VCaP (cell line): ENCODE results near the gene PDGFA.

Experiments used
- H3K27ac ChIP-seq: fragments of 450-650 bp; 2 replicates; pipeline ENCODE4 v1.5.1; 2017
- CTCF ChIP-seq: fragments of 450-650 bp; conservative IDR thresholded peaks from 2 replicates; pipeline ENCODE4 v1.5.1; 2017; ENCODE audit warnings: mild to moderate bottlenecking, moderate library complexity

The PDGFA gene

GRCh38 chr7:497946-498655 is 21.5 kb downstream of the PDGFA start:
- no peak overlapping the region for H3K27ac ChIP-seq
- no peak for TF ChIP-seq CTCF

- no peak overlapping the region for H3K27ac ChIP-seq
- no peak for TF ChIP-seq CTCF
These were observed 22.3 kb downstream of the PDGFA start for GRCh38 chr7:497346-497745.

GRCh38 chr7:496528-497295 is 22.9 kb downstream of the PDGFA start:
- H3K27ac ChIP-seq = no peak overlapping the region
- TF ChIP-seq CTCF = no peak

GRCh38 chr7:495761-496321 is 23.8 kb downstream of the PDGFA start:
- no peak overlapping the region for H3K27ac ChIP-seq
- TF ChIP-seq CTCF = no peak

GRCh38 chr7:495326-495725 is 24.3 kb downstream of the PDGFA start:
- no peak overlapping the region for H3K27ac ChIP-seq
- TF ChIP-seq CTCF = no peak

- TF ChIP-seq CTCF = no peak
- no peak overlapping the region for H3K27ac ChIP-seq
These were observed 24.7 kb downstream of the PDGFA start for GRCh38 chr7:494906-495305.

- no peak for TF ChIP-seq CTCF
- no peak overlapping the region for H3K27ac ChIP-seq
These were observed 25.4 kb downstream of the PDGFA start for GRCh38 chr7:494259-494687.
